Measurements from ENCODE around the gene RAP1GAP. TPM values are rescaled to one million over a fixed set of nuclear protein-coding genes. Genes with fewer than 3 reads are reported as not detected.
A peak's percentile ranks its signal among the peaks of the same experiment; 100 is the strongest.

The RAP1GAP gene
- total RNA-seq, 2 donors from 2014 or later, result 8.0 to 8.2 TPM

GRCh38 chr1:21667348-21668231 is 1.6 kb downstream of the RAP1GAP start:
- Mint-ChIP-seq H3K9me3 (no peaks in the 10 kb centered on the region), H3K27me3 (ENCODE audit: insufficient read depth) (peaks cover 20% of the 10 kb centered on the region), H3K4me1 (peaks cover 3% of the 10 kb centered on the region), H3K4me3 (no peak overlapping the region), H3K27ac (no peak overlapping the region), H3K36me3 (ENCODE audit: low read depth) (no peaks in the 10 kb centered on the region)
- Histone ChIP-seq H3K9ac (ENCODE audit: extremely low read depth, low read length, poor library complexity, severe bottlenecking) (no peak overlapping the region), H3K4me3 (ENCODE audit: low read length) (no peak overlapping the region), H3K27ac (ENCODE audit: low read depth, low read length) (peak overlapping the region; percentile 36), H3K4me1 (ENCODE audit: control insufficient read depth, insufficient read depth, low read length) (no peaks in the 10 kb centered on the region), H3K36me3 (ENCODE audit: control insufficient read depth, insufficient read depth, low read length) (no peaks in the 10 kb centered on the region), H3K27me3 (ENCODE audit: control insufficient read depth, insufficient read depth, low read length, poor library complexity, severe bottlenecking) (peaks cover 11% of the 10 kb centered on the region), H3K9me3 (ENCODE audit: control insufficient read depth, low read length) (no peaks in the 10 kb centered on the region)
- 97 to 98% methylated on average over 7 to 11 of the region's 11 CpGs for WGBS, 2 experiments (ENCODE audit: insufficient coverage in 1 of 2, insufficient read length in 1 of 2)
- DNase-seq, result no peak
- TF ChIP-seq CTCF (conservative IDR thresholded peaks at IDR 0.05), result no peak

- no peaks in the 10 kb centered on the region for H3K36me3 Mint-ChIP-seq (ENCODE audit: low read depth)
- Histone ChIP-seq H3K4me3 (ENCODE audit: low read length) (no peak overlapping the region), H3K36me3 (ENCODE audit: control insufficient read depth, insufficient read depth, low read length) (no peaks in the 10 kb centered on the region), H3K27ac (ENCODE audit: low read depth, low read length) (peak overlapping the region; percentile 36), H3K27me3 (ENCODE audit: control insufficient read depth, insufficient read depth, low read length, poor library complexity, severe bottlenecking) (peaks cover 14% of the 10 kb centered on the region), H3K9me3 (ENCODE audit: control insufficient read depth, low read length) (no peaks in the 10 kb centered on the region), H3K4me1 (ENCODE audit: control insufficient read depth, insufficient read depth, low read length) (no peaks in the 10 kb centered on the region), H3K9ac (ENCODE audit: extremely low read depth, low read length, poor library complexity, severe bottlenecking) (no peak overlapping the region)
- no peaks in the 10 kb centered on the region for H3K9me3 Mint-ChIP-seq
- peaks cover 24% of the 10 kb centered on the region for H3K27me3 Mint-ChIP-seq (ENCODE audit: insufficient read depth)
- no peak overlapping the region for H3K4me3 Mint-ChIP-seq
- DNase-seq, result no peak
- H3K4me1 Mint-ChIP-seq, result peaks cover 3% of the 10 kb centered on the region
- TF ChIP-seq CTCF (conservative IDR thresholded peaks at IDR 0.05), result no peak
- no peak overlapping the region for H3K27ac Mint-ChIP-seq
- WGBS, 2 experiments (ENCODE audit: insufficient coverage in 1 of 2, insufficient read length in 1 of 2), result 78 to 86% methylated on average over 15 to 22 of the region's 22 CpGs
Observed at GRCh38 chr1:21666576-21667320, 2.4 kb downstream of the RAP1GAP start.

GRCh38 chr1:21665711-21666575 is 3.2 kb downstream of the RAP1GAP start:
- DNase-seq, result peak; percentile 53
- WGBS, 2 experiments (ENCODE audit: insufficient coverage in 1 of 2, insufficient read length in 1 of 2), result 83 to 100% methylated on average over 1 to 8 of the region's 8 CpGs

More at GRCh38 chr1:21665711-21666575, 3.2 kb downstream of the RAP1GAP start:
- Mint-ChIP-seq H3K9me3 (no peaks in the 10 kb centered on the region), H3K27me3 (ENCODE audit: insufficient read depth) (peaks cover 32% of the 10 kb centered on the region), H3K4me1 (peaks cover 3% of the 10 kb centered on the region), H3K36me3 (ENCODE audit: low read depth) (no peaks in the 10 kb centered on the region), H3K4me3 (no peak overlapping the region), H3K27ac (no peak overlapping the region)
- no peaks in the 10 kb centered on the region for H3K4me1 ChIP-seq (ENCODE audit: control insufficient read depth, insufficient read depth, low read length)
- TF ChIP-seq CTCF (conservative IDR thresholded peaks at IDR 0.05), result no peak
- H3K9ac ChIP-seq (ENCODE audit: extremely low read depth, low read length, poor library complexity, severe bottlenecking), result no peak overlapping the region
- no peaks in the 10 kb centered on the region for H3K36me3 ChIP-seq (ENCODE audit: control insufficient read depth, insufficient read depth, low read length)
- no peak overlapping the region for H3K27ac ChIP-seq (ENCODE audit: low read depth, low read length)
- H3K4me3 ChIP-seq (ENCODE audit: low read length), result no peak overlapping the region
- no peaks in the 10 kb centered on the region for H3K9me3 ChIP-seq (ENCODE audit: control insufficient read depth, low read length)
- H3K27me3 ChIP-seq (ENCODE audit: control insufficient read depth, insufficient read depth, low read length, poor library complexity, severe bottlenecking), result peaks cover 21% of the 10 kb centered on the region
